Activated T-cell treated with anti-CD3 and anti-CD28 coated beads for 24 hours (primary cell): ENCODE results near the gene FBH1.
A peak's percentile ranks its signal among the peaks of the same experiment; 100 is the strongest.

Source experiments
- DNase-seq: peaks from one replicate; pipeline ENCODE4 v3.0.0-alpha.2; 2020; ENCODE audit warnings: low read depth

Gene FBH1

GRCh38 chr10:5977471-5978229, 87.6 kb downstream of the FBH1 start, which contains the start of gene IL15RA:
TSS of gene IL15RA (minus strand) at chr10:5977543. CDS start at chr10:5977492, 51 bp downstream.
- DNase-seq, result peak; percentile 84

GRCh38 chr10:5978230-5978489, 88.1 kb downstream of the FBH1 start:
- no peak for DNase-seq

GRCh38 chr10:5981529-5981928, 91.5 kb downstream of the FBH1 start:
- no peak for DNase-seq

GRCh38 chr10:5983774-5984173, 93.7 kb downstream of the FBH1 start:
- no peak for DNase-seq

GRCh38 chr10:5985029-5985428, 95.0 kb downstream of the FBH1 start:
- DNase-seq, result no peak
